ENCODE results near the gene PACSIN3. TPM values are rescaled to one million over a fixed set of nuclear protein-coding genes. Genes with fewer than 3 reads are reported as not detected.
"Not testable (repeated sequence)": the region's sequence is repeated elsewhere in the genome, so short reads cannot be mapped to it uniquely, and the experiment has no call there.

PACSIN3 gene
- total RNA-seq, 1 donor from 2014 or later: 17.9 TPM

DNA sequence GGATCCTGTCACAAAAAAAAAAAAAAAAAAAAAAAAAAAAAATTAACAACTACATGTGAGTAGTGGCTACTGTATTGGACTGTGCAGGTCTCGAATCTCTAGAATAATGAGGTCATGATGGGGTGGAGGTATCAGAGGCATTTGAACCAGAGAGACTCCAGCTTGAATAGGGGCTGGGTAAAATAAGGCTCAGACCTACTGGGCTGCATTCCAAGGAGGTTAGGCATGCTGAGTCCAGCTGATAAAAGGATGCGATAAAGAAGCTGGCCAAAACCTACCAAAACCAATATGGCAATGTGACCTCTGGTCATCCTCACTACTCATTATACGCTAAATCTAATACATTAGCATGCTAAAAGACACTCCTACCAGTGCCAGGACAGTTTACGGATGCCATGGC, 5.9 kb upstream of the PACSIN3 start:
- no peak for DNase-seq (ENCODE audit: low read depth in 2 of 2)

DNA sequence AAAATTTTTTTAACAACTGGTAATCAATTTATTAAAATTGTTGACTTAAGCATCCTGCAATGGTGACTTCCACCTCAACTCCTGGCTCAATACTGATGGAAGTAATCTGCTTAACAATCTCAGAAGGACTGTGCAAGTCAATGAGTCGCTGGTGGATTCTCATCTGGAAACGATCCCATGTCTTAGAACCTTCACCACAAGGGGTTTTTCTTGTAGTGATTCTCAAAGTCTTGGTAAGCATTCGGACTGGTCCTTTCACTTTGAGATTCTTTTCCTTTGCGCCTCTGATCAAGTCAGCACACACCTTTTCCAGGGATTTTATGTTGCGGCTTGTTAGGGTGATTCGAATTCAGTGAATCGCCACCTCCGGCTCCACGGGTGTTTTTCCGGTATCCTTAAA, 4.9 kb upstream of the PACSIN3 start:
- not testable (repeated sequence) for DNase-seq (ENCODE audit: low read depth in 2 of 2)

DNA sequence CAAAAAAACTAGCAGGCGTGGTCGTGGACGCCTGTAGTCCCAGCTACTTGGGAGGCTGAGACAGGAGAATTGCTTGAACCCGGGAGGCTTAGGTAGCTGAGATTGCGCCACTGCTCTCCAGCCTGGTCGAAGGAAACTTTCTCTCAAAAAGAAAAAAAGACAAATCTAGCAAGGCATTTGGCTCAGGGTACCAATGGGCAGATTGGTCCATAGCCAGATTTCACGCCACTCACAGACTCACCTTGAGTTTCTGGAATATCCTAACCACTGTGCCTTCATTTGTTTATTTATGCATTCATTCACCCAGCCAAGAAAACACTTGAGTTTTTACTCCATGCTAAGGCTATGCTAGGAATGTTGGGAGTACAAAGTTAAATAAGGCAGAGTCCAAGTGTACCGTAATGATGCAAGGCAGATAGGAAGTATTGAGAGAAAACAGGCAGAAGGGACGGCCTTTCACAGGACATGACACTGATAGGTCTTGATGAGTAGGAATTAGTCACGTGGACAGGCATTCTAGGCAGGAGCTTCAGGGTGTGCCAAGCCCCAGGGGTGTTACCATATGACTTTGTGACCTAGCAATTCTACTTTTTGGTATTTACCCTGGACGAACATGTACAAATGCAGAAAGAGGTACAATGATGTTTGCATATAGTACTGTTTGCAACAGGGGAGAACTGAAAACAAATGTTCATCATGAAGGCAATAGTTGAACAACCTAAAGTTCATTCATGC, 3.0 kb upstream of the PACSIN3 start:
- peak in 1 of 2 donors; percentile 29 for DNase-seq (ENCODE audit: low read depth in 2 of 2)

DNA sequence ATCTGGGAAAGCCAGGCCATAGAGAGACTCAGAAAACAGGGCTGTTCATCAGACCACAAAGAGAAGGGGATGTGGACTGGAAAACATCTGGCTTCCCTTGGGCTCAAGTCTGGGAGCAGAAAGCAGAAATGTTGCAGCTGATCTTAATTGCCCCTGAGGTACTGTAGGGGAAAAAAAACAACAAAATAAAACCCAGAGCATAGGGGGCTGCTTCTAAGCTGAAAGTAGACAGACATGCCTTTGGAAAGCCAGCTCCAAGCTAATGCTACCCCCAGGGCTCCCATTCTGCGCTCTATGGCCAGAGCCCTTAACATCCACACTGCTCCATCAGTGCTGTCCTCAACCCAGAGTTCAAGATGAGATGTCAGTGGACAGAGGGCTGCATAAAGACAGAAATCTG, 2.0 kb upstream of the PACSIN3 start:
- no peak for DNase-seq (ENCODE audit: low read depth in 2 of 2)

DNA sequence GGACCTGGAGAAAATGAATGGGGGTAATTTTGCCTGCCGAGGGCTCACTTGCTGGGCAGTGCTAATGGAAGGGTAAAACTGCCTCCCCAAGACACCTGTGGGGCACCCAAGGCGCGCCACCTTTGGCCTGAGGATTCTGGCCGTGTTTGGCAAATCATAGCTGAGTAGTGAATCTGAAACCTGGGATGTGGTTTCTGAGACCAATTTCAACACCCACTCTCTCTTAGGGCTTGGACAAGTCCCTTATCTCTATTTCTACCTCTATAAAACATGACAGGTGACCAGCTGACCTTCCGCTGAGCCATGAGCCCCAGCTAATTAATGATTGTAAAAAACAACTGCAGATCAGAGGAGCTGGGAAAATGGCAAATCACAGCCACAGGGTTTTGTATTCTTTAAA, 1.5 kb upstream of the PACSIN3 start:
- no peak for DNase-seq (ENCODE audit: low read depth in 2 of 2)

DNA sequence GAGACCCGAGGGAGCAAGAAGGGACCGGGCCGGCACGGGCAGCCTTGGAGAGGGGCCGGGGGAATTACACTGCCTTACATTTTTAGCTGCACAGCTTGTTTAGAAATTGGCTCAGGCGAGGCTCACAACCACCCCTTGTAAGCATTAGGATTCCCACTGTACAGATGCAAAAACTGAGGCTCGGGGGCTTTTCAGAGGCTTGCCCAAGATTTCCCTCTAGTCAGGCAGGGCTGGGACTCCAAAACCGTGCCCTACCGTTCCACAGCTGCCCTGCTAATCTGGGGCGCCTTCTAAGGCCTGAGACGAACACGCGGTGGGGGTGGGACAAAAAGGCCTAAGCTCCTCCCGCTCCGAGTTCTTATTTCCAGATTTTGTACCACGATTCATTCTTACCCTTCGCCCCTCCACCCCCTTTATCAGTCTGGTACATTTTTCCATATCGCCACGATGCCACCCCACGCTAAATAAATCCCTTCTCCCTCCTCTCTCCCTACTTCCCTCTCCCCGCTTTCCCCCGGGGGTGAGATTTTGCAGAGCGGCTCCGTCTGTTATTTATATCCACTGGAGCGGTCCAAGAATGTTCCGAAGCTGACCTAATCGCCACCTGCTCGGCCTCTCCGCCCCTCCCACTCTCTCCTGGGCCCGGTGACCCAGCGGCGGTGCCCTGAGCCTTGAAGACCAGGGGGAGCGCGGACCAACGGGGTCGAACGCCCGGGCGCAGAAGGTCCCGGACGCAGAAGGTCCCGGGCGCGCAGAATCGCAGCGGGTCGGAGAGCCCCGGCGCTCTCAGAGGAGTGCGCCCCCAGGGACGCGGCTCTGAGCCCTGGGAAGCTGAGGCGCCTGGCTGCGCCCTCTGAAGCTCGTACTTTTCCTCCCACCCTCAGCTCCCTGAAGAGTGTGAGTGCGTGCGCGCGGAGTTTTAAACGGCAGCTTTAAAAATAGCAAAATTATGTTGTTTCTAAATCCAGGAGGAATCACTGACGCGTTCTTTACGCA, 764 bp upstream of the PACSIN3 start:
- peak in 1 of 2 donors; percentile 22 for DNase-seq (ENCODE audit: low read depth in 2 of 2)

DNA sequence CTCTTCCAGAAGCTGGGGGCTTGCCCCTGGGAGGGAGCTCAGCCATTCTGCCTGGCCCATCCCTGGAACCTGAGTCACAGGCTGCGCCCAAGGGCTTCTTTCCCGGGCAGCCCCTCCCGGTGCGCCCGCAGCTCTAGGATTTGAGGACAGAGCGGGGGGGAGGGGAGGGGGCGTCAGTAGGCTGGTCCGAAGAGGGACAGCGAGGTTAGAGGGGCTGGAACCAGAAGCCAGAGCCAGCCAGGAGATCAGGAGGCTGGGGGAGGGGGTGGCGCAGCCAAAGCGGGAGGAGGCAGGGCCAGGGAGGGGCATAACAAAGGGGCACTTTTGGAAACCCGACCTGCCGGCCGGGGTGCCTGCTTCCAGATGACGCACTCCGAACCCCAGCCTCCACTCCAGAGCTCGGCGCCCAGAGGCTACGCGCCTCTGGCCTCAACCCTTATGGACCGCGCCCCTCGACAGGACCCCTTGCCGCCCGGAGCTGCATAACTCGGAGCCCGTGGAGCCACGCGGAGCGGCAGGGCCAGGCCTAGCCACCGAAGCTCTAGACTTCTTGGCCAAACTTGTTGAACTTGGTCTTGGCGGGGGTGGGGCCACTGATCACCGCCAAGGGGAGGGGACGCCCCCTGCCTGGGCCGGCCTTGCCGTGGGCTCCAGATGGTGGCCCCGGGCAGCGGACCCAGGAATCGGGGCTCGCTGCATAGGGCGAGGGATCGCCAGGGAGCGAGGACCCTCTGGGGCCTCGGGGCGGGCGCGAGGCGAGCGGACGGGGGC, 744 bp downstream of the PACSIN3 start:
- DNase-seq (ENCODE audit: low read depth in 2 of 2): peak in 1 of 2 donors; percentile 31

DNA sequence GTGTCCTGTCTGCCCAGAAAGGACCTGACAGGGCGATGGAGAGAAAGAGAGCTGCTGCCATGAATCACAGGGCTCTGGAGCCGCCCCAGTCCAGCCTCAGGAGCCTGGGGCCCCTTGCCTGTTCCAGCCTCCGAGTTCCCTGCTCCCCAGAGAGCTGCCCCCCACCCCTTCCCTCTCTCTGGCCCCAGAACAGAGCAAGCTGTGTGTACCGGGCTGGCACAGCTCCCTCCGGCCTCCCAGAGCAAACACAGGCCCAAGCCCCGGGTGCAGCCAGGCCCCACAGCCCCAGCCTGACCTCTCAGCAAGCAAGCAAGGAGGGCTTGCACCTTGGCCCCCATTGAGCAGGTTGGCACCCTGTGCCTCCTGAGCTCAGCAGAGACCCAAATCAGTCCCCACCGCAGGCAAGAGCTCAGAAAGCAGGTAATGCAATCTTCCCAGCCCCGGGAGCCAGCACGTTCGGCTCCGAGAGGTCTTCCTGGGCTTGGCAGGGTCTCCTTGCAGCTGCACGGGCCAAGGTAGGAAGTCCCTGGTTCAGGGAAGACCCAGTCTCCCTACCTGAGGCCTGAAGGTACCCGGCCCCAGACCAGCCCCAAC, 1.4 kb downstream of the PACSIN3 start:
- no peak for DNase-seq (ENCODE audit: low read depth in 2 of 2)

DNA sequence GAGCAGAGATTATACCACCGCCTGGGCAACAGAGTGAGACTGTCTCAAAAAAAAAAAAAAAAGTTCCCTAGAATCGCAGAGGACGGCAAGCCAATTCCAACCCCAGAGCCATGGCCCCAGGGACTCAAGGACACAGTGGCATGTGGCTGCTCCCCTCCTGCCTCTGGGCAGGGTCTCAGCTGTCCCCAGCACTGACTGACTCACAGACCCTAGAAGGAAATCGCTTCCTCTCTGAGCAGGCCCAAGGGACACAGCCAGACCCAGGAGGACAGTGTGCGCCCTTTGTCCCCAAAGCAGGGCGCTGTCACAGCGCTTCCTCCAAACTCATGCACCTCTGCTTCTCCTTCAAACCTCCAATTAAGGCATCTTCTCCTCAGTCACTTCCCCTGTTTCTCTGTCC, 2.3 kb downstream of the PACSIN3 start:
- DNase-seq (ENCODE audit: low read depth in 2 of 2): no peak

DNA sequence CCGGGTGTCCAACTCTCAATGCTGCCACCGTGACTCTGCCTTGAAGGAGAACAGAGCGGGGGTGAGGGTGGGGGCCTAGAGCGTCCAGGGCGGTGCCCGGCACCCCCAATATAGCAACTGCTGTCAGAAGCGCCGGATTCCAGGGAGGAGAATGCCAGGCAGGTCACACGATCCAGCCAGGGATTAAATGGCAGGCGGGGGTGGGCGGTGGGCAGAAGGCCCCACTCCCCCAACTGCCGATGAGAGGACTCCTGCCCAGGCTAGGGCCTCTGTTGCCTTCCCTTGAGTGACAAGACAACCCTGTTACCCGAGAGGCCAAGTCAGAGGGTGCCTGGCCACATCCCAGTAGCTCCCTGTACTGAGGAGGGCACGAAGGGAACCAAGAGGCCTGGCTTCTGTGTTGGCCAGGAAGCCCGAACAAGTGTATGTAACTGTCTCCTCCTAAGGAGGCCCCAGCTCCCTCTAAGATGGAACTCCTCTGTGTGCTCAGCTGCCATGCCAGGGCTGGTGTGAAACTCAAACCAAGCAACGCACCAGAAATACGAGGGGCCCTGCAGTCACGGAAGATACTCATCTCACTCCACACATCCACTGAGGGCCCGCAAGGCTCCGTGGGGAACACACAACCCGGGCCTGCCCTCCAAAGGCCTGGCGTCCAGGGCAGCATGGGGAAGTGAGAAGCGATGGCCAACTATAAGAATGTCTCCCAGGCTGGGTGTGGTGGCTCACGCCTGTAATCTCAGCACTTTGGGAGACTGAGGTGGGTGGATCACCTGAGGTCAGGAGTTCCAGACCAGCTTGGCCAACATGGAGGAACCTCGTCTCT, 3.0 kb downstream of the PACSIN3 start:
- DNase-seq (ENCODE audit: low read depth in 2 of 2): no peak

DNA sequence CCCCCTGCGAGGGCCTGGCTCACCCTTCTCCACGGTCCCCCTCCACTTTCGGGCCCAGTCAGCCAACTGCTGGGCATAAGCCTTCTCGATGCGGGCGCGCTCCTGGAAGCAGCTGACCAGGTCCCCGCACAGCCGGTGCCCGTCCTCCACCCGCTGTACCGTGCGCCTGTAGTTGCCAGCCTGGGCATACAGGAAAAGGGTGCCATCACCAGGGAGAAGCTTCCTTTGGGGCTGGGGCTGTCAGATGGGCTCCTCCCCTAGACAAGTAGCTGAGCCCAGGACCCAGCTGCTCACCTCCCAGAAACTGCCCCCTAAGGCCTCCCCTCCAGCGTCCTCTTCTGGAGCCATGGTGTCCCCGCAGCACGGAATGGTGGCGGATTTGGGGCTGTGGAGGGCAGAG, 3.9 kb downstream of the PACSIN3 start:
- no peak for DNase-seq (ENCODE audit: low read depth in 2 of 2)

DNA sequence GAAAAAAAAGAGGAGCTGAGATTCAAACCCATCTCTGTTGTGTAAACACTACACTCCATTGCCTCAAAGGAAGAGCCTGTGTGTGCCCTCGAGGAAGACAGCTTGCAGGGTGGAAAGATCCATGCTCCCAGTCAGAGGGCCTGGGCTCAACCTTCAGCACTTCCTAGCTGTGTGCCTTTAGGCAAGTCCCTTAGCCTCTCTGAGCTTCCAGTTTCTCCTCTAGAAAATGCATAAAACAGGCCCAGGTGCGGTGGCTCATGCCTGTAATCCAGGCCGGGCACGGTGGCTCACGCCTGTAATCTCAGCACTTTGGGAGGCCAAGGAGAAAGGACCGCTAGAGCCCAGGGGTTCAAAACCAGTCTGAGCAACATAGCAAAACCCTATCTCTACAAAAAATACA, 5.0 kb downstream of the PACSIN3 start:
- no peak for DNase-seq (ENCODE audit: low read depth in 2 of 2)

DNA sequence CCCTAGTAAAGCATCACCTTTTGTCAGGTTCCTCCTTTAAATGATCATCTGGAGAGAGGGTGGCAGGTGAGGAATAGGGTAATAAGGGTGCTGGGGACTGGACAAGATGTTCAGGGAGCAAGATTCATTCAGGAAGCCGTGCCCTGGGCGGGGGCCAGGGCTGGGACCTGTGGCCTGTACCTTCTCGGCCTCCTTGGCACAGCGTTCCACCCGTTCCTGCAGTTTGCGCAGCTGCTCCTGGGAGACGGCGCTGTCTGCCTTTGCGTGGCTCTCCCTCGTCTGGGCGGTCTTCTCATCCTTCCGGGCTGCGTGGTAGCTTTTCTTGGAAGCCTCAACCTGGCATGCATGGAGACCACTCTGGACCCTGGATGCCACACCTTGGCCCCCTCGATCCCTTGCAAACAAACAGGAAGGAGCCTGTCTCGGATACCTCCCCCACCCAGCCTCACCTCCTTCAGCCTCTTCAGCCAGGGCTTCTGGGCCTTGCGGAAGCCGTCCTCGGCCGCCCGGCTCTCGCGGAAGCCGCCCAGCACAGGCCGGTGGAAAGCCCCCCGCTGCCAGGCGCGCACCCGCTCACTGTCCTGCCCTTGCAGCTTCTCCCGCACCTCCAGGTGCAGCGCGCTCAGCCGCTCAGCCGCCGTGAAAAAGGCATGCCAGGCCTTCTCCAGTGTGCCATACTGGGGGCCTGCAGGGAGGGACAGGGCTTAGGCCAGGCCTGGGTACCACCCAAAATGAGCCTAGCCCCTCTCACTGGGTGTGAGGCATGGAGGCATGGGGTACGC, 6.0 kb downstream of the PACSIN3 start:
- DNase-seq (ENCODE audit: low read depth in 2 of 2): no peak

DNA sequence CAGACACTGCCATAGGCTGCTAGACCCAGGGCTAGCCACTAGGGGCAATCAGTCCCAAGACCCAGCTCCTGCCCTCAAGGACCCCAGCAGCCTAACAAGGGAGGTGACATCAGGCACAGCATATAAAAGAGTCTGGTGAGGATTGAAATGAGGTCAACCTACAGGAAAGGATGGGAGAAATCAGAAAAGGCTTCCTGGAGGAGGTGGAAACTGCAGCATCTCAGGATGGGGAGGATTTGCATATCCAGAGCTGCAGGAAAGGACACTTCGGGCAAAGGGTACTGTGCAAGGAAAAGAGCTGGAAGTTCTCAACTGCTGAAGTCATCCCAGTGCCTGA, 6.6 kb downstream of the PACSIN3 start:
- DNase-seq (ENCODE audit: low read depth in 2 of 2): peak; percentile 56 to 62

DNA sequence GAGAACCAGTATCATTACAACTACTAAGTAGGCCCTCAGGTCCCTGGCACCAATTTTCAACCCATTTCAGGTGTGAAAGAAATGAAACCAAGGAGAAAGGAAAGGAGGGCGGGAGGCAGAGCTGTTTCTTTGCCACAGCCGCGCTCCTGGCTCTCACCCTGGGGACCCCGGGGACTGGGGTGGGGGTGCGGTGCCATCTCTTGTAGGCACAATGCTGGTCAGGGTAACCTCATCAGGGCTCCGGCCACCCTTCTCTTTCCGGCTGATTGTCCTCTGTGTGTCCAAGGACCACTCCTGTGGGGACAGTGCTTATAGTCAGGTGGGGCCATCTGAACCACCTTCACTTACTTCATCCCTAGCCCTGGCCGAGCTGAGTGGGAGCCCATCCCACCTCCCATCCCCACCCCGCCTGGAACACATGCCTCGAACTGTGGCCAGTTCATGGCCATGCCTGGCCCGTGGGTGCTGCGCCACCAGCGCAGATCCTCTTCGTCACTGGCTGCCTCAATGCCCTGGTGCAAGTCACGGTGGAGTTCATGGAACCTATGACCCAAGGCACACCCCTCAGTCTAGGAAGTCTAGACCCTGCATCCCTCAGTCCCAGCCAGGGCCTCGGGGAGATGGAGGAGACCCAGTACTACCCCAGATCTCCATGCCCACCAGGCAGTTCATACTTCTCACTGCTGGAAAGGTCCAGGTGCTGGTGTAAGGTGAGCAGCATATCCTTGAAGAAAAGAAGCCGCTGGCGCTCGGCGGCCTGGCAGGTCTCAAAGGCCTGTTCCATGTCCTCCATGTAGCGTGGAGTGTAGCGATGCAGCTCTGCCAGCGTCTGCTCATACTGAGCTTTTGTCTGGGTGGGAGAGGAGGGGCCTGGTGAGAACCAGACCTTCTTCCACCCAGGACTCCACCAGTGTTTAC, 7.2 kb downstream of the PACSIN3 start:
- no peak for DNase-seq (ENCODE audit: low read depth in 2 of 2)

DNA sequence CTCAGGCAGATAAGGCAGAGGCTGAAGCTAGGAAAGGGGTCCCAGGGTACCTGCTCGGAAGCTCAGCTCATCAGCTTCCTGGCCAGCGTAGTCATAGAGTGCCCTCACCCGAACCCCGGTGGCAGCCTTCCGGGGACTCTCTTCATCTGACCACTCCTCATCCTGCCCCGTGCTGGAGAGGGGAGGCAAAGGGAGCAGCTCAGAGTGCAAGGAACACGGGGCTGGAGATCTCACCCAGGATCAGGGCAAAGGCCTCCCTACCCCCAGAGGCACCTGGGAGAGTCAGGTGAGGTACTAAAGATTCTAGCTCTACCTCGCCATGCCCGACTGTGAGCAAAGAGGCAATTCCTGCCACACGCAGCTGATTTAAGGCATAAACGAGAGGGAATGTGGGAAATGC, 7.9 kb downstream of the PACSIN3 start:
- no peak for DNase-seq (ENCODE audit: low read depth in 2 of 2)

DNA sequence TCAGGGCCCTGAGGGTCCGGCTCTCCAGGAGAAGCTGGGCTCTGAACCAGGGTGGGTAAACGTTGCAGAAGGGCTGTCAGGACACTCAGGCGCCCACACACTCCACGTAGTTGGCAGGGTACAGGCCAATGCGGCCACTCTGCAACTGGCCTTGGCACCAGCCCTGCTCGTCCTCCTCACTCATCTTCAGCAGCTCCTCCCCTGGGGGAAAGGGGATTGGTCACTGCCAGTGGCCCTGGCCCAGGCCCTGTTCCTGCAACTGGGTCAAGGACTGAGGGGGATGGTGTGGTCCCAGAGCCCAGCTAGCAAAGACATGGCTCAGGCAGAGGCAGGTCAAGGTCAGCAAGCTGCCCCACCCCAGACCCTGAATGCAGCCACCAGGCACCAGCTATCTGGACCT, 8.4 kb downstream of the PACSIN3 start:
- no peak for DNase-seq (ENCODE audit: low read depth in 2 of 2)

DNA sequence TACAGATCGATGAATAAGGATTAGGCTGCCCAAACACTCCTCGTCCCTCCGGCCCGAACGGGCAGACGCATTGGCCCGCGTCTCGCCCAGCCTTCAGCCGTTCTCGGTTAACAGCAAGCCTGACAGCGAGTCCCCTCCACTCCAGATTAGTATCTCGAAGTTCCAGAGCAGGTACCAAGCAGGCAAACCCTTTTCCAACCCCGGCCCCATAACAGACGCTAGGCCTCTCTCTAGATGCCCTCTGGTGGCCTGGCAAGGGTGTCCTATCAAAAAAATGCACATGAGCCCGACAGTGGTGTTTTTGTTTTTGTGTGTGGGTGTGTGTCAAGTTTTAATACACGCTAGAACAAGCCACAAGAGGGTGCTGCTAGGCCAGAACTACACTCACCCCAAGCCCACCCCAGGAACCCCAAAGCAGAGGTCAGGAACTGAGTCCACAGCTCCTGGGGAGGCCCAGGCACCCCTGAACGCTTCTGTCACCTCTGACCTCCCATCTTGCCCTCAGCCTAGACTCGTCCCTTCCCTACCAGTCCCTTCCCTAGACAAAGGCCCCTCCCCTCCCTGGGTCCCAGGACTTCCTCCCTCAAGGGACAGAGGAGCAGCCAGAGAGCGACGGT, 8.9 kb downstream of the PACSIN3 start:
- DNase-seq (ENCODE audit: low read depth in 2 of 2): peak; percentile 84 to 87
